ENCODE measurements around the gene PHTF2.

The PHTF2 gene

DNA sequence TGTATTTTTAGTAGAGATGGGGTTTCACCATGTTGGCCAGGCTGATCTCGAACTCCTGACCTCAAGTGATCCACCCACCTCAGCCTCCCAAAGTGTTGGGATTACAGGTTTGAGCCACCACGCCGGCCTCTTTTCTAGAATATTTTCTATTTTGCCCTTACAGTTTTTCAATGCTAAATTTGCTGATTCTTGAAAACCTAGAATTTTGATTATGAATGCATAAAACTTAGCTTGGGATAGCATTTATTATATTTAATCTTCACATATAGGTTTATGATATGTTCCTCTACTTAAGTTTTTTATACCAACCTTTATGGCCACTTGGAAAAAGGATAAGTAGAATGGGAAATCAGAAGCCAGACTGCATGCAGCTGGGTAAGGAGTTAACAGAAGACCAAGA, 2.5 kb upstream of the PHTF2 start:
- DNase-seq: no peak

DNA sequence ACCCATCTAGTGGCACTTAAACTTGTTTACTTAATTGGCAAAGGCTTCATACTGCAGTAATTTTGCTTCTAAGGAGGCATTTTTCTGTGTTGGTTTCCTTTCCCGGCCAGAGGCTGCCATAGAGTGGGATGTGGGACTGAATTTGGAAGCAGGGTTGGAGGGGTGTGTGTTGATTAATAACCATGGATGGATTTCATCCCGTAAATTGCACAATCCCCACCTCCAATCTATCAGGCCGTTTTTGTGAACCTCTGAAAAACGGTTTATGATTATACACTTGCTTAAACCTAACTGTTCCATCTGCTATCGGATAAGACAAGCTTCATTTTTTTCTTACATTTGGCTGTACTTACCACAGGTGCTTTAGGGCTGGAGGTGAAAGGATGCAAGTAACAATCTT, 1.6 kb upstream of the PHTF2 start:
- DNase-seq: no peak

DNA sequence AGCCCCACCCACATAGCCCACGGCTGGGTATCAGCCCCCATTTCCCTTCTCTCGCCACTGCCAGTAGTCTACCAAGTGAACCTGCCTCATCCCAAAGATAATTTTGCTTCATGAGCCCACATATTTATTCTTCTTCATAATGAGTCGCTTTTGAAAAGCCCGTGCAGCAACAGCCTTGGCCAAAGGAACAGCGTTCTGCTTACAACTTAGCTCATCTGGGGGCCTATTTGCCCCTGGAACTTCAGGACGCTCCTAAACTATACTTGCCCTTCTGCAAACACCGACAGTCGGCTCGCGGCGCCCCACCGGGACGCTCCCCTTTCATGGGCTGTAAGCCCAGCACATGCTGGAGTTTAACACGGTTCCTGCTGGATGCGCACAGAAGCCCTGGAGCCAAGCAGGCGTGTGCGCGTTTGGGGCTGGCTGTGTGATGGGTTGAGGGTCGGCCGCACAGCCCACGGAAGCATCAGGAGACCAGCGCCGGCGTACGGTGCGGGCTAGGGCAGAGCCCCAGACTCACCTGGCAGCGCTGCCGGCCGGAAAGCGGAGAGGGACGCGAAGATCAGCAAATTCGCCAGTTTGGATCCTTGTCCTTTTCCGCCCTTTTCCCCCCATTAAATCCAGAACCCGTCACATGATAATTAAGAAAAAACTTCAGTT, 709 bp upstream of the PHTF2 start:
- peak in 1 of 2 experiments; percentile 62 for DNase-seq

DNA sequence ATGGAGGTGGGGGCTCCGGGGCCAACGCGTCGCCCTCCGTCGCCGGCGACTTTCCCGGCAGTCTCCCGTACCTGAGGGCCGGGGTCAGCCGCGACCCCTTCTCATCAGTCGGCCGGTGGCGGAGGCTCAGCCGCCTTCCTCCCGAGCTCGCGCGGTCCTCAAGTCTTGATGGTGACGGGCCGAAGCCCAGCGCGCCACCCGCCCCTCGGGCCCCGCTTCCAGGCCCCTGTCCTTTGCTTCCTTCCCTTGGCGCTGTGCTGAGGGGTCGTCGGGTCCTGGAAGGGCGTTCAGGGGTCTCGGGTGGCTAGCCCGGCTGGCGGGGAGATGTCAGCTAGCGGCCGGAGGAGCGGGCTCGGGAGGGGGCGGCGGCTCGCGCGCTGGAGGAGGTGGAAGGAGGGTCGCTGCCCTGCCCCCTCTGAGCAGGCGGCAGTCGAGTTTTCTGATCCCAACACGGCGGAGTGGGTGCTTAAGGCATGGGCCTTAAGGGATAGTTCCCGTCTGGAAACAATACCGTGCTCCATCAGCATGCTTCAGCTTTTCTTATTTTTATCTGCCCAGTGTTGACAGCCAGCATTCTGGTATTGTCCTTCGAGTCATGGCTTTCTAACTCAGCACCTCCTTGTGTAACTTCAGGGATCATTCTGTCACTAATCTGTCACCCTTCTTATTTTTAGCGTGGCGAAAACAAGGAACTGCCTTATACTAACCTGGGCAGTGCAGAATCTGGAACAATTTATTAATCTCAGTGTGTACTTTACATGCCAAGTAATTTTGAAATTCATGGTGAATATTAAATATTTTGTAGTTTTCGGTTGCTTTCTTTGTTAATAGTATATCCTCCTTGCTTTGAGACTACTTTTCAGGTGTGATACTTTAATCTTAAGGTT, 748 bp downstream of the PHTF2 start:
- DNase-seq: peak; percentile 19 to 31

DNA sequence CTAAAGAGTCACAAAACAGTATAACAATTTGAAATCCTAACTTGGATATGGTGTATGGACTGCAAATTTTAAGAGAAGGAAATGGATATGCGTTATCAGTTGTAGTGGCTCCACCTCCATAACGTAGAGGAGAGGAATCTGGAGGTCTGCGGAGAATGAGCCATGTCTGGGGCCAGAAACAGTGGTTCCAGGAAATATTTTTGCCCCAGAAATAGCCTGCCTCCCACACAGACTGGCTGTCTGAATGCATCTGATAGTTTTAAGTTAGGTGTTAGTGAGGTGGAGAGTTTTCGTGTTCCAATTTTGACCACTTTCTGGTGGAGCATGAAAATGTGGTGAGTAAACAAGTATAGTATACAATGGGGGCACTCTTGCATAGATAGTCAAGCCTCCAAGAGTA, 1.6 kb downstream of the PHTF2 start:
- DNase-seq: no peak

DNA sequence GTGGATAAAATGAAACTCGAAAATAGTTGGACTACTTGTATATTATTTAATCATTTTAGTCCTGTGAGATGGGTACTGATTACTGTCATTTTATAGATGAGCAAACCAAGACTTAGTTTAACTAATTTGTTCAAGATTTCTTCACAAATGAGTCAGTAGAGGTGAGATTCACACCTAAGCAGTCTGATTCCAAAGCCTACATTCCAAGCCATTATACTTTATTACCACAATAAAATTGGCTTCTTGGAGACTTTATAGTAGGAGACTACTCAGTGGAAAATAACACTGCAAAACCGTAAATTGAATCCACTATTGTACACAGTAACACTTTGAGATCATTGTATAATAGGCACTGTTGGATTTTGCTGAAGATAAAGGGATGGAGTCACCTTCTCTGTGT, 2.2 kb downstream of the PHTF2 start:
- DNase-seq: no peak

DNA sequence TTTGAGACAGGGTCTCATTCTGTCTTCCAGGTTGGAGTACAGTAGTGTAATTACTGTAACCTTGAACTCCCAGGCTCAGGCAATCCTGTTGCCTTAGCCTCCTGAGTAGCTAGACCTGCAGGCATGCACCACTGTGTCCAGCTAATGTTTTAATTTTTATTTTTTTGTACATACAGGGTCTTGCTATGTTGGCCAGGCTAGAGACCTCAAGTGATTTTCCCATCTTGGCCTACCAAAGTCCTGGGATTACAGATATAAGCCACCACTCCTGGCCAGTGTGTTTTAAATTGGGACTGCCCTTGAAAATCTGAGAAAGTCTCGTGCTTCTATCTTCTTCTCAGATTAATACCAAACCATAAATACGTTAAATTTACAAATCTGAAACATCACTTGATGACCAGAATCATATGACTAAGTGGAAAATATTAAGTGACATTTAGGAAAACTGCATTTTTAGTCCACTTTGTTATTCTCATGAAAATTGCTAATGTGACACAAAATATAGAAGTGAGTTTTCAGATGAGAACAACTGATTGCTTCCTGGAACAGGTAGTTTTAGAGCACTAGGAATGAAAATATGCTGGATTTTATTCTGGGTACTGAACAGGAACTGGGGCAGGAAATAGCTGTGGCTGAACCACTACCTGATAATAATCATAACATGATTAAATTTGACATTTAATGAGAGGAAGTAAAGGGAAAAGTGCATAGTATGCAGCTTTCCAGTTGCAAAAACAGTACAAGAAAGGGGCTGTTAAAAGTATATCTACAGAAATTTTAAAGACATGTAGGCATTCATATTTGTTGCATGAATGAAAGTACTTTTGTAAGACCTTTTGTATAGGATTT, 4.2 kb downstream of the PHTF2 start:
- DNase-seq: no peak

DNA sequence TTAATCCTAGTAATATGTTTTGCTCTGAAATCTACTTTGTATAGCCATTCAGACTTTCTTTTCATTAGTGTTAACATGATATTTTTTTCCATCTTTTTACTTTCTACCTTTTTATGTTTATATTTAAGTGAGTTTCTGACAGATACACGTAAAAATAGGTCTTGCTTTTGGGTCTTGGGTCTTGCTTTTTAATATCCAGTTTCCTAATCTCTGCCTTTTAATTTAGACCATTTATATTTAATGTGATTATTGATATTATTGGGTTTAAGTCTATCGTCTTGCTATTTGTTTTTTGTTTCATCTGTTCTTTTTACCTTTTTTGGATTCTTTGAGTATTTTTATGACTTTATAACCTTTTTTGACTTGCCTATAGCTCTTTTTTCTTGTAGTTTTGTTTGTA, 7.9 kb downstream of the PHTF2 start:
- DNase-seq: no peak

DNA sequence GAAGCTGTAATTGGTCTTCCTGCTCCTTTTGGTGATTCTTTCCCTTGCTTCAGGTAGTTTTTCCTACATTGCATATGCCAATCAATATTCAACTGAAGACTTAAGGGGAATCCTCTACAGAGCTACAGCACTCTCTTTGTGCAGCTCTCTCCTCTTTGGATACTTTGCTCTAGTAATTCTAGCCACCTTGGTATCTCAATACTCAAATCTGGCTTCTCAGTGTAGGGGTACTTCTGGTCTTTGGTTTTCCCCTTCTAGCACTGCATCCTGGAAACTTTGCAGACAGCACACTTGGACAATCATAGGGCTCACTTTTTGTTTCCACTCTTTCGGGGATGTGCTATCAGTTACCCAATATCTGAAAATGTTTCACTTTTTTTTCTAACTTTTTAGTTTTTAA, 9.9 kb downstream of the PHTF2 start:
- DNase-seq: no peak

DNA sequence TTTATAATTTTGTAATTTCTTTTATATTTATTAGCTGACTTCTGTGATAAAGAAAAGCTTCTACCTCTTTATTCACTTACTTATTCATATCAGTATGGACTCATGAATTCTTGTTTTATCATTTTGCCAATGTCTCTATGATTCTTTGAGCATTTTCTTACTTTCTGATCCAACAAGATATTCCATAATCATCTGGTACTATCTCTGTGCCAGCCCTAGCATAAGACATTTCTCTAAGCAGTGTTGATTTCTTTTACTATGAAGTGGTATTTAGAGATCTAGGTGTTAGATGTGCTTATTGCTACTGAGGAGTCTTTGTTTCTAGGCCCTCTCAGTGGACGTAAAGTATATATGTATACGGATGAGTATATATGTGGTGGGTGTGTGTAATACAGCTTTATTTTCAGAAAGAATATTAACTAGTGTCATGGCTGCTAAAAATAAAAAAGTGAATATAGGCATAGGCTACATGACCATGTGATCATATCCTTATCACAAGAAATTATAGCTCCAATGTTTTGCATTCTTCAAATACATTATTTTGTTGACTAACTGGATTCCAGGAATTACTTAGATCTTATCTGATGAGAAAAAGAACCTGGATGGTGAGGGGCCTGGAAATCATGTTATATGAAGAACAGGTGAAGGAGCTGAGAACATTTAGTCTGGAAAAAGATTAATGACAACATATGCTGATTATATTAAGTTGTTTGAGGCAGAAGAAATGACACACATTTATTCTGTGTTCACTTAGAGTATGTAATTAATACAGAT, 13.1 kb downstream of the PHTF2 start:
- no peak for DNase-seq

DNA sequence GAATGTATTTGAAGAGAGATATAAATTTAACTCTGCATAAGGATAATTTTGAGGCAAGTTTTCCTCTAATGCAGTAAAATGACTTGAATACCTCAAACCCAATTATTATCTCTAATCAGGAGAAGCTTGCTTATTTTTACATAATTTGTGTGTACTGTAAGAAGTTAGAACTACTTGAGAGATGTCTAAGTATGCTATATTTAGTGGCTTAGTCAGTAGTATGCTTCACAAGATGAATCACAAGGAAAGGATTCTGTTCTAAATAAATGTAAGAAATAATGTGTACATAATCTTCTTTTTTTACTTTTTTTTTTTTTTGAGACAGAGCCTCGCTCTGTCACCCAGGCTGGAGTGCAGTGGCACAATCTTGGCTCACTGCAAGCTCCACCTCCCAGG, 13.7 kb downstream of the PHTF2 start:
- no peak for DNase-seq

DNA sequence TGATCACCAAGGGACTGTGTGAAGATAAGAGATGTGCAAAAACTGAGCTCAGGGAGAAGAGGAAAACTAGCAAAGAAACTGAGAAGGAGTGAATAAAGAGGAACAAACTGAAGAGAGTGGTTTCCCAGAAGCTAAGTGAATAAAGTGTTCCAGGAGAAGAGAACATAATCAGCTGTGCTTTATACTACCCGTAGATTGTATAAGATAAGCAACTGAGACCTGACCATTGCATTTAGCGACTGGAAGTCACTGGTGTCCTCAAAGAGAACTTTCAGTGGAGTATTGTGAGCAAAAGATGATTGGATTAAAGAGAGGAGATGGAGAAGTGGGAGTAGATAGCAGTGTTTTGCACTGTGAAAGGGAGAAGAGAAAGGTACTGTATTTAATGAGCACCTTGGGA, 14.6 kb downstream of the PHTF2 start:
- DNase-seq: no peak

DNA sequence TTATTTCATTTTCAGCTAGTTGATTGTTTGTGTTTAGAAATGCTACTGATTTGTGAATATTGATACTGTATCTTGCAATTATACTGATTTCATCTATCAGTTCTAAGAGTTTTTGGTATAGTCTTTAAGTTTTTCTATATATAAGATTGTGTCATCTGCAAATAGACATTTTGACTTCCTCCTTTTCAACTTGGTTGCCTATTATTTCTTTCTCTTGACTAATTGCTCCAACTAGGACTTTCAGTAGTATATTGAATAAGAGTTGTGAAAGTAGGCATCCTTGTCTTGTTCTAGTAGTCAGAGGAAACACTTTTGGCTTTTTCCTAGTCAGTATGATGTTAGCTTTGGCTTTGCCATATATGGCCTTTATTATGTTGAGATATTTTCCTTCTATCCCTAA, 20.4 kb downstream of the PHTF2 start:
- DNase-seq: no peak

DNA sequence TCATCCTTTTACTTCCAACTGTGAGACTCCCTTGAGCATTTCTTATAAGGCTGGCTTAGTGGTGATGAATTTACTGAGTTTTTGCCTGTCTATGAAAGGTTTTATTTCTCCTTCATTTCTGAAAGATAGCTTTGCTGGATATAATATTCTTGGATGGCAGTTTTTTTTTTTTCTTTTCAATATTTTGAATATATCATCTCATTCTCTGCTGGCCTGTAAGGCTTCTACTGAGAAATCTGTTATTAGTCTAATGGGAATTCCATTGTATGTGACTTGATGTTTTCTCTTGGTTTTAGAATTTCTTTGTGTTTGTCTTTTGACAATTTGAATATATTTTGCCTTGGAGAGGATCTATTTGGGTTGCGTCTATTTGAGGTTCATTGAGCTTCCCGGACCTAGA, 22.4 kb downstream of the PHTF2 start:
- no peak for DNase-seq

DNA sequence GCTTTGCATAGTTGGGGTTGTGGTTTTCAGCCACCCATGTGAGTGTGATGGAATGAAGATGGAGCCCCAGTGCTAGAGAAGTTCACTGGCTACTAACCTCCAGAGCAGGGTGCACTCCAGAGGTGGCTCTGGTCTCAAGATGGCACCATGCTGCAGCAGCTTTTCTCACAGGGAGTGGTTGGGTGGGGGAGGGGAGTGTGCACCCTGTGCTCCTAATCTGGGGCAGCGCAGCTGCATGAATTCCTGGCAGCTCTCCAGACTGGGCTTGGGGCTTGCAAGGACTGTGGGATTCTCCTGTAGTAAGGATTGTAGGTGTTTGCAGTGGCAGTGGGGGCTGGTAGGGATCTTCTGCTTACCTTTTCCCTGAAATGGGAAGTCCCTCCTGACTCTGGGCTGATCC, 23.7 kb downstream of the PHTF2 start:
- no peak for DNase-seq

DNA sequence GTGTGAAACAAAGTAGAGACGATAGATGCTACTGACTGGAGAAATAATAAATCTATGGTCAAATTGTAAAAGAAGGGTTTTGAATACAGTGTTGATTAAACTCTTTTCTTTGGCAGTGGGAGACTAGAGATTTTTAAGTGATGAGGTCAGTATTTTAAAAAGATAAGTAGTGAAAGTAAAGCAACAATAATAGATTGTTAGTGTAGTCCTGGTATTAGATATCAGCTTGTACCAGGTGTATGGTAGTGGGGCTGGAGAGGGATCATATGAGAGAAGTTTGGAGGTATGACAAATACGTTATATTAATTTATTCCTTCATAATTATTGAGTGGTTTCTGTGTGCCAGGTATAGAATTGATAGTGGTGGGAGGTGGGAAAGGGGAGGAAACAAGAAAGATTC, 25.2 kb downstream of the PHTF2 start:
- no peak for DNase-seq

DNA sequence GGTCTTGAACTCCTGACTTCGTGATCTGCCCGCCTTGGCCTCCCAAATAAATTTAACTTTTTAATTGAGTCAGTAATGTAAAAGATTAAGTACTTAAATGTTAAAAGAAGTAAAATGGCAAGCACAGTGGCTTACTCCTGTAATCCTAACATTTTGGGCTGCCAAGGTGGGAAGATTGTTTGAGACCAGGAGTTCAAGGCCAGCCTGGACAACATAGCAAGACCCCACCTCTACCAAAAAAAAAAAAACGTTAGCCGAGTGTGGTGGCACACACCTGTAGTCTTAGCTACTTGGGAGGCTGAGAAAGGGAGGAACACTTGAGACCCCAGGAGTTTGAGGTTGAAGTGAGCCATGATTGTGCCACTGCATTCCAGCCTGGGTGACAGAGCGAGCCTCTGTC, 26.1 kb downstream of the PHTF2 start:
- DNase-seq: no peak

DNA sequence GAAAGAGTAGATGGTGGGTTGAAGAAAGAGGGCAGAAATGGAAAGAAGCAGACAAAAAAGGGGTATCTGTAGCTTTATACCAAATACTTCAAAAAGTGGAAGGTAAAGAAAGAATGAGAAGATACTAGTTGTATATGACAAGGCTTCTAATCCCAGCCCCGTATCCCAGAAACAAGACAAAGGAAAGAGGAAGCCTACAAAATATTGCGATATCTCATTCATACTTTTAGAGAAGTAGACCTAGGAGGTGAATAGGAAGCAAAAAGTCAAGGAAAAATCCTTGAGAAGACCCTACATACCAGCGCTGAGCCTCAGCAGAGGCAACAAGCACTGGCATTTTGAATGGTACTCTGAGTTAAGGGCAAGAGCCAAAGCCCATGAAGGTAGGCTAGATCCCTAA, 26.6 kb downstream of the PHTF2 start:
- no peak for DNase-seq

DNA sequence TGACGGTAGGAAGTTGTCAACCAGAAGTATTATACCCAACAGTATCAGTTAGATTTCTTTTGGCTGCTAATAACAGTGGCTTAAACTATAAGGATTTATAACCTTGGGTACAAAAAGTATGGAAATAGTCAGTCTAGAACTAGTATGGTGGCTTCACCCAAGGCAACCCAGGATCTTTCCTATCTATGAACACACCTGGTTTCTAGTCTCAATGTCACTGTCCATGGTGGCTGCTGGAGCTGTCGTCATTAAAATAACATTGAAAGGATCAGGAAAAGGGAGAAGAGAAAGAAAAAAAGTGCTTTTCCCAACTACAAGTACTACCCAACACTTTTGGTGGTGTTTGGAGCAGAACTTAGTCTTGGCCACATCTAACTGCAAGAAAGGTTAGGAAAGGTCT, 27.7 kb downstream of the PHTF2 start:
- DNase-seq: peak in 1 of 2 experiments; percentile 44

DNA sequence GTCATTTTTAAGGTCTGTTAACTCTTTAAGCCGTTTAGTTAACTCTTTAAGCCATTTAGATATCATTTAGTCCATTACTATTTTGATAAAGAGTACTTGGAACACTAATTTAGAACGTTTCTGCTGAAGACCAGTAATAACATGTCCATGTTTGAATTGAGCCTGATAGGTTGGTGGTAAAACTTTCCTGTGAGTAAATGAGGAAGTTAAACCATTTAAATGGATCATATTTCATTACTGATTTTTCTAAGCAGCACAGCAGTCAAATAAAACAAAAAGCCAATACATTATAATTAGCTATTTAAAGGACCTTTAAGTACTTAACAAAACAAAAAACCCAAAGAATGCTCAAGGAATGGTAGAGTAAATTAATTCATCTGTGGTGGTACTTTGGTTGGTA, 29.4 kb downstream of the PHTF2 start:
- no peak for DNase-seq

DNA sequence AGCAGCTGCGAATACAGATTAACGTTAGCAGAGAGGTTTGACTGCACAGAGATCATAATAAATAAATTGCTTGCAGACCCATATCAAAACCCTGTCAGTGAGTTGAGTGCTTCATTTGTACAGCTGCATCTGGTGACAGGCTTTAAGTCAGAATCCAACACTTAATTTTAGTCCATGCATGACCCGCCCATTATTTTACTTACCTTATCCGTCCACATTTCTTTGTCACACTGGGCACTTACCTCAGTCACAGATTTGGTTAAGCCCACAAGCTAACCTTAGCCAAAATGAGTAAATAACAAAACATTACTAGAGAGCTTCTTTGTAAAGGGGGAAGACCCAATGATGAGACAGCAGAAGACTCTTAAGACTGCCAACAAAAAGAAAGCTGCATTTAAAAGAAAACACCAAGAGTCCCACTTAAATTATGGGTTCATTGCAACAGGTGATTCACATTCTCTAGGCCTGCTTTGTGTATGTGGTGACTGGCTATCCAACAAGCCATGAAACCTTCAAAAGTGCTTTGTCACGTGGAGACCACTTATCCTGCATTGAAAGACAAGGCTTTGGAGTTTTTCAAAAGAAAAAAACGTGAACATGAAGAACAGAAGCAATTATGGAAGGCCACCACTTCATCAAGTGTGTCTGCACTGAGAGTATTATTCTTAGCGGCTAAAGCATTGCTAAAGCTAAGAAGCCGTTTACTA, 32.2 kb downstream of the PHTF2 start:
- no peak for DNase-seq

DNA sequence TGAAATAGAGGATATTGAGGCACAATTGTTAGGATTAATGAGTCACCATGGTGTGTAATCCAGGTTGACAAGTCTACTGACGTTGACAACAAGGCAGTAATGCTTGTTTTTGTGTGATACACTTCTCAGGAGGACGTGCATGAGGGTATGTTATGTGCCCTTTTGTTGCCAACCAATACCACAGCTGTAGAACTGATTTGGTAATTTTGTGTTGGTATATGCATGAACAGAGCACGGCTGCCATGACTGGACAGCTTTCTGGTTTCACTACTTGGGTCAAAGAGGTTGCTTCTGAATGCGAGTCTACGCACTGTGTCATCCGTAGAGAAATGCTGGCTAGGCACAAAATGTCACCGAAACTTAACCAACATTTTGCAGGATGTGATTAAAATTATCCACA, 32.9 kb downstream of the PHTF2 start:
- DNase-seq: no peak
